Measurements from ENCODE around the gene PCNX2. TPM values are rescaled to one million over a fixed set of nuclear protein-coding genes. Genes with fewer than 3 reads are reported as not detected.

PCNX2 gene
- total and polyA plus RNA-seq, 8 donors: 3.0 to 34.4 (median 9.9) TPM

GRCh38 chr1:233016798-233017197 lies 278.7 kb downstream of the PCNX2 start:
- WGBS, 5 donors: 66 to 86% (median 77%) methylated on average over 6 of the region's 6 CpGs
- TF ChIP-seq EP300 (IDR thresholded peaks at IDR 0.05) (no peak), CTCF (IDR thresholded peaks at IDR 0.05) (no peak), POLR2A (IDR thresholded peaks at IDR 0.05) (no peak), POLR2AphosphoS5 (IDR thresholded peaks at IDR 0.05) (no peak)
- H3K36me3 ChIP-seq: peaks cover 0 to 9% (median 0%) of the 10 kb centered on the region in 4 donors
- no peak for DNase-seq
- peaks cover 6 to 19% (median 14%) of the 10 kb centered on the region in 4 donors for H3K4me1 ChIP-seq
- no peaks in the 10 kb centered on the region for H3K27me3 ChIP-seq
- intact Hi-C loops (cut with DNase I; ENCODE audit: low total_unique reads): no loop called here
- no peaks in the 10 kb centered on the region for H3K9me3 ChIP-seq
- H3K27ac ChIP-seq: no peak overlapping the region
- H3K4me3 ChIP-seq: no peak overlapping the region

- 66 to 79% (median 78%) methylated on average over 2 of the region's 2 CpGs for WGBS, 5 donors
- H3K4me1 ChIP-seq: peaks cover 6 to 16% (median 14%) of the 10 kb centered on the region in 4 donors
- H3K4me3 ChIP-seq: no peak overlapping the region
- no peak for DNase-seq
- no peak overlapping the region for H3K27ac ChIP-seq
- H3K36me3 ChIP-seq: peaks cover 0 to 9% (median 0%) of the 10 kb centered on the region in 4 donors
- no peaks in the 10 kb centered on the region for H3K9me3 ChIP-seq
- intact Hi-C loops (cut with DNase I; ENCODE audit: low total_unique reads): no loop called here
- no peaks in the 10 kb centered on the region for H3K27me3 ChIP-seq
- no peak for TF ChIP-seq CTCF (IDR thresholded peaks at IDR 0.05)
- no peak for TF ChIP-seq POLR2AphosphoS5 (IDR thresholded peaks at IDR 0.05)
- TF ChIP-seq POLR2A (IDR thresholded peaks at IDR 0.05): no peak
- no peak for TF ChIP-seq EP300 (IDR thresholded peaks at IDR 0.05)
Measured at GRCh38 chr1:233015965-233016364, 279.6 kb downstream of the PCNX2 start.

- Histone ChIP-seq H3K27me3 (no peaks in the 10 kb centered on the region), H3K27ac (no peak overlapping the region), H3K36me3 (peaks cover 0 to 9% (median 0%) of the 10 kb centered on the region in 4 donors), H3K4me3 (no peak overlapping the region), H3K4me1 (no peaks in the 10 kb centered on the region), H3K9me3 (no peaks in the 10 kb centered on the region)
- 87 to 96% (median 95%) methylated on average over 1 of the region's 1 CpG for WGBS, 5 donors
- no peak for TF ChIP-seq CTCF (IDR thresholded peaks at IDR 0.05)
- TF ChIP-seq POLR2A (IDR thresholded peaks at IDR 0.05): no peak
- TF ChIP-seq EP300 (IDR thresholded peaks at IDR 0.05): no peak
- no peak for TF ChIP-seq POLR2AphosphoS5 (IDR thresholded peaks at IDR 0.05)
- intact Hi-C loops (cut with DNase I; ENCODE audit: low total_unique reads): no loop called here
- DNase-seq: no peak
Measured at GRCh38 chr1:233012021-233012420, 283.5 kb downstream of the PCNX2 start.

DNA sequence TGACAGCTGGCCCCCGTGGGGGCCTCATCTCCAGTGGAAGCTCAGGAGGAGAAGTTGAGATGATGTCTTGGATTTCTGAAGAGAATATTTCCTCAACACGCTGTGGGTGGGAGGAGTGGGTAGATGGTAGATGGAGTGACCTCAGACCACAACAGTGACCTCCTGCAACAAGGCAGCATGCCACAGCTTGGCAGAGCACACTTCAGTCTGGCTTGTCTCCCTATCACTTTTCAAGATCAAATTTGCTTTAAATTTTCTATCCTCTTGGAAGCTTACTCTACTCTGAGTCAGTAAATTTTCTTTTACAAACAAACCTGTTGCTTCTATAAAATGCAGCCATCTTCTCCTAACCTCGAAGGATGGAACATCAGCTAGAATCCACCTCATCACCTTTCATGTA lies 285.4 kb downstream of the PCNX2 start:
- peaks cover 0 to 9% (median 3%) of the 10 kb centered on the region in 4 donors for H3K36me3 ChIP-seq
- 75 to 85% (median 83%) methylated on average over 3 of the region's 3 CpGs for WGBS, 5 donors

More for the DNA sequence above, 285.4 kb downstream of the PCNX2 start:
- no peaks in the 10 kb centered on the region for H3K9me3 ChIP-seq
- no peaks in the 10 kb centered on the region for H3K4me1 ChIP-seq
- intact Hi-C loops (cut with DNase I; ENCODE audit: low total_unique reads): no loop called here
- no peak overlapping the region for H3K27ac ChIP-seq
- TF ChIP-seq CTCF (IDR thresholded peaks at IDR 0.05): no peak
- no peak for TF ChIP-seq POLR2A (IDR thresholded peaks at IDR 0.05)
- no peaks in the 10 kb centered on the region for H3K27me3 ChIP-seq
- no peak for DNase-seq
- no peak overlapping the region for H3K4me3 ChIP-seq

Data from stomach (tissue), 9 donors.